Measurements from ENCODE around the gene TMEM131L. TPM values are rescaled to one million over a fixed set of nuclear protein-coding genes. Genes with fewer than 3 reads are reported as not detected.

TMEM131L gene
- total RNA-seq, 1 experiment from 2014 or later: 19.7 TPM

DNA sequence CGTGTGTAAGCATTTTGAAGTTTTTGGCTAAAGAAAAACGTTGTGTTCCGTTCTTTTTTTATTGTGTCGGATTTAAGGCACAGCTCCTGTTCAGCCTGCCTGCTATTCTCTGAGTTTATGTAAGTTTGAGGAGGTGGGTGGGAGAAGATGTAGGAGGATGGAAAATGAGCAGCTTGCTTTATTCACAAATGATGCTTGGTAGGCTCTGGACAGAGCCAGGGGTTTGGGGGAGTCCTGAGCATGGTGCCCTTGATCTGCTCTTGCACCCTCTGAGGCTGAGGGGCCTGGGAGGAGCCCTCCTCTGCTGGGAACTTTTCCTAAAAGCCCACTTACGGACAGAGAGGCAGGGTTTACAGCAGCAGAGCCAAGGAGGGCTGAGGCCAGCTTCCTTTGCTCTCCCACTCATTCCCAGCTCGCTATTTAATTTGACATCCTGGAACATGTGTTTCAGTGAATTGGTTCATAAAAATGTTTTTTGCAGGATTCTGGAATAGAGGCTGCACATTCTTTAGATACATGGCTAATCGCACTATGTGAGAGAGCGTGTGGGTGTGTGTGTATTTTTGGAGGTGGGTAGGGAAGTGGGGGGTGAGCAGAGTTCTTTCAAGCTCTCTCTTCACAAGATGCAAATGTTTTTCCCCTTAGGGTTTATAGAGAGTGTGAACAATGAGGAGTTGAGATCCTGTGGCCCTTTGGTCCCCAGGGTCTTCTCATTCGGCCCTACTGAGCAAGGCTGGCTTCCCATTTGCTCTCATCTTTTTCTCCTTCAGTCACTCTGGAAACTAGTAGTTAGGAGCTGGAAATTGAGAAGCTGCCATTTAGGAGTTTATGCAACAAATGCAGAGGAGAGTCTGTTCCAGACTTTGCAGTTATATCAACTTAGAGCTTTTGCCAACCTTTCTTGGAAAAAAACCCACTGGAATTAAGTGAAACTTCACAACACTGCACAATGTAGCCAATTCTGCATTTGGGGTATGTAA is 32.1 kb downstream of the TMEM131L start:
- no peak overlapping the region for H3K4me3 ChIP-seq (replicated peaks in 1 of 2; ENCODE audit: low read depth in 1 of 2, low read length in 2 of 2)
- no peaks in the 10 kb centered on the region for H3K27me3 ChIP-seq (ENCODE audit: insufficient read depth, low read length)
- peaks cover 14% of the 10 kb centered on the region for H3K79me2 ChIP-seq (ENCODE audit: insufficient read depth, low read length)
- ChIA-PET POLR2A (interaction anchor here (1.3 to 1.9 kb wide), 2 partner anchors 10 to 12 kb away, joined by 5 read pairs; no protein-coding TSS in a partner anchor), RAD21 (ENCODE audit: low non-redundant PET in 1 of 2, low total read pairs in 2 of 2, uncharacterized antibody in 2 of 2, unreplicated experiment in 2 of 2) (no interaction called here), CTCF (interaction anchor here (1.2 to 1.3 kb wide), 2 partner anchors 12 to 15 kb away, joined by 3 to 4 read pairs; no protein-coding TSS in a partner anchor)
- TF ChIP-seq, protein P1, sequence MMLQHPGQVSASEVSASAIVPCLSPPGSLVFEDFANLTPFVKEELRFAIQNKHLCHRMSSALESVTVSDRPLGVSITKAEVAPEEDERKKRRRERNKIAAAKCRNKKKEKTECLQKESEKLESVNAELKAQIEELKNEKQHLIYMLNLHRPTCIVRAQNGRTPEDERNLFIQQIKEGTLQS (IDR thresholded peaks at IDR 0.05): no peak
- no peak for TF ChIP-seq ZNF274 (IDR thresholded peaks at IDR 0.05; ENCODE audit: low read depth, low read length)
- BruUV-seq (replicated peaks): no TSS peak
- peaks cover 21 to 42% of the 10 kb centered on the region in 2 experiments for H3K4me1 ChIP-seq (ENCODE audit: control insufficient read depth in 1 of 2, insufficient read depth in 2 of 2, low read length in 2 of 2)
- no peak overlapping the region for H3K27ac ChIP-seq (ENCODE audit: low read depth, low read length)
- H4K20me1 ChIP-seq (ENCODE audit: insufficient read depth): no peaks in the 10 kb centered on the region
- H3K36me3 ChIP-seq (ENCODE audit: control insufficient read depth in 1 of 2, insufficient read depth in 2 of 2, low read length in 2 of 2): no peaks in the 10 kb centered on the region
- H3K9me3 ChIP-seq (ENCODE audit: control insufficient read depth in 1 of 2, insufficient read depth in 1 of 2, low read depth in 1 of 2, low read length in 2 of 2): no peaks in the 10 kb centered on the region
- no peaks in the 10 kb centered on the region for H3K9me2 ChIP-seq (ENCODE audit: insufficient read depth)
- ATAC-seq (no peak), DNase-seq (ENCODE audit: low read depth, low spot score) (no peak)
- intact Hi-C loops (cut with micrococcal nuclease): no loop called here
- no peak overlapping the region for H2AFZ ChIP-seq (ENCODE audit: low read depth, low read length, poor library complexity, severe bottlenecking)
- H3K9ac ChIP-seq (ENCODE audit: low read length): no peak overlapping the region
- no peak overlapping the region for H3K4me2 ChIP-seq (ENCODE audit: low read length)

DNA sequence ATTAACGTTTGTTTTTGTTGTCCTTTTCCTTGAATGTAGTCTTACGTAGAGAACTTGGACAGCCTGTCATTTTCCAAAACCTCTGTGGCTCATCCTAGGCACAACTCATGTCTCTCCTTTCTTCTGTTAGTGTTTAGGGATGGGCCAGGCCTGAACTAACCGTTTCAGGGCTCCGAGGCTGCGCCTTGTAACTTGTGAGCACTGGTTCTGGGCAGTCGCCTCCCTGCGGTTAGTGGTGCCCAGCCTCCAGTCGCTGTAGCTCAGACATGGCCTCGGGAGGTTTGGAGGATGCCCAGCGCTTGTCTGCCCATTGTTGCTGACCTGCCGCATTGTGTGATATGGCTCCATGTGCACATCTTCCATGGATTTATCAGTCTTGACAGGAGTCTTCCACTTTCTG is 32.8 kb downstream of the TMEM131L start:
- H3K9me3 ChIP-seq (ENCODE audit: control insufficient read depth in 1 of 2, insufficient read depth in 1 of 2, low read depth in 1 of 2, low read length in 2 of 2): no peaks in the 10 kb centered on the region
- no peak overlapping the region for H3K9ac ChIP-seq (ENCODE audit: low read length)
- ATAC-seq (no peak), DNase-seq (ENCODE audit: low read depth, low spot score) (no peak)
- H3K9me2 ChIP-seq (ENCODE audit: insufficient read depth): no peaks in the 10 kb centered on the region
- CTCF ChIA-PET: interaction anchor here (1.2 kb wide), 1 partner anchor 13 kb away, joined by 4 read pairs; no protein-coding TSS in a partner anchor
- no peak overlapping the region for H3K4me3 ChIP-seq (replicated peaks in 1 of 2; ENCODE audit: low read depth in 1 of 2, low read length in 2 of 2)
- intact Hi-C loops (cut with micrococcal nuclease): no loop called here
- RAD21 ChIA-PET (ENCODE audit: low non-redundant PET in 1 of 2, low total read pairs in 2 of 2, uncharacterized antibody in 2 of 2, unreplicated experiment in 2 of 2): no interaction called here
- H3K27me3 ChIP-seq (ENCODE audit: insufficient read depth, low read length): no peaks in the 10 kb centered on the region
- no TSS peak for BruUV-seq (replicated peaks)
- TF ChIP-seq CEBPB (IDR thresholded peaks at IDR 0.05; ENCODE audit: low read depth): no peak
- POLR2A ChIA-PET: interaction anchor here (1.3 to 1.9 kb wide), 2 partner anchors 10 to 13 kb away, joined by 5 read pairs; no protein-coding TSS in a partner anchor
- no peak overlapping the region for H3K27ac ChIP-seq (ENCODE audit: low read depth, low read length)
- no peak overlapping the region for H3K4me2 ChIP-seq (ENCODE audit: low read length)
- peaks cover 14% of the 10 kb centered on the region for H3K79me2 ChIP-seq (ENCODE audit: insufficient read depth, low read length)
- H2AFZ ChIP-seq (ENCODE audit: low read depth, low read length, poor library complexity, severe bottlenecking): no peak overlapping the region
- H4K20me1 ChIP-seq (ENCODE audit: insufficient read depth): no peaks in the 10 kb centered on the region
- H3K4me1 ChIP-seq (ENCODE audit: control insufficient read depth in 1 of 2, insufficient read depth in 2 of 2, low read length in 2 of 2): peaks cover 19 to 35% of the 10 kb centered on the region in 2 experiments
- H3K36me3 ChIP-seq (ENCODE audit: control insufficient read depth in 1 of 2, insufficient read depth in 2 of 2, low read length in 2 of 2): no peaks in the 10 kb centered on the region
